Measurements from ENCODE around the gene CDK5RAP2.
"Not testable (repeated sequence)": the region's sequence is repeated elsewhere in the genome, so short reads cannot be mapped to it uniquely, and the experiment has no call there.

Gene CDK5RAP2

GRCh38 chr9:120513825-120514396 lies 66.1 kb downstream of the CDK5RAP2 start:
- DNase-seq (ENCODE audit: low spot score): no peak

- DNase-seq (ENCODE audit: low spot score): no peak
Measured at GRCh38 chr9:120510816-120511215, 69.2 kb downstream of the CDK5RAP2 start.

GRCh38 chr9:120507936-120508510 lies 71.9 kb downstream of the CDK5RAP2 start:
- no peak for DNase-seq (ENCODE audit: low spot score)

DNA sequence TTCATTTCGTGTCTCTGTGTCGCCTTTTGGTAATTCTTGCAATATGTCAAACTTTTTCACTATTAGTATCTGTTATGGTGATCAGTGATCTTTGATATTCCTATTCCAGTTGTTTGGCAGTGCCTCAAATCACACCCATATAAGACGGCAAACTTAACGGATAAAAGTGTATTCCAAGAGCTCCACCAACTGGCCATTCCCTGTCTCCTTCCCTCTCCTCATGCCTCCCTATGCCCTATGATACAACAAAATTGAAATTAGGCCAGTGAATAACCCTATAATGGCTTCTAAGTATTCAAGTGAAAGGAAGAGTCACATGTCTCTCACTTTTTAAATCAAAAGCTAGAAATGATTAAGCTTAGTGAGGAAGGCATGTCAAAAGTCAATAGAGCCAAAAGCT lies 74.8 kb downstream of the CDK5RAP2 start:
- DNase-seq (ENCODE audit: low spot score): no peak

DNA sequence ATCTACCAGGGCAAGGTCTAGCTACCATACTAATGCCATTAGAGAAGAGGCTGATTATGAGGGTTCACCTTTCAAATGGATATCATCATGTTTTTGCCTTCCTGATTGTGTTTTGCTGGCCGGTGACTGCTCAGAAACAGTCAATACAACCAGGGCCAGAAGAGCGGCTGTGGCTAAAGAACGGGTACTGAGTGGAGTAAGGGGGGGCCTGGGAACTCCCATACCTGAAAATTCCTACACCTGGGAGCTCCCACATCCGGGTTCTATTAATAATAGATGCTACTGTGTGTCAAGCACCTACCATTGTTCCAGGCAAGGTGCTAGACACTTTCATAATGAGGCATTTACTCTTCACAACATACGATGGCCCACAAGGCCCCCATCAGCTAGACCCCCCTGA lies 79.2 kb downstream of the CDK5RAP2 start:
- no peak for DNase-seq (ENCODE audit: low spot score)

DNA sequence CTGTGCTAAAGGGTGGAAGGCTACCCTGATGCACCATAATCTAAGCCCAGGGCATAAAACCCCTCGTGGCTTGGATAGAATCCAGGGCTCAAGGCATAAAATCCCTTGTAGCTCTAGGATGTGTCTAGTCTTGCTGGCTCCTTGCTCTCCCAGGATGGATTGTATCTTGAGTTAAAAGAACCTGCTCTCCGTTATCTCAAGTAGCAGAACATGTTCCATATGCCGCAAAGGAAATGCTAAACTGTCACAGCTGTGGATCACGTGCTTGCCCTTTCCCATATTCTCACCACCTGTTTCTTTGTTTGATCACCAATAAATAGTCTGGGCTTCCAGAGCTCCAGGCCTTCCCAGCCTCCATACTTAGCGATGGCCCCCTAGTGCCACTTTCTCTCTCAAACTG lies 82.1 kb downstream of the CDK5RAP2 start:
- not testable (repeated sequence) for DNase-seq (ENCODE audit: low spot score)

DNA sequence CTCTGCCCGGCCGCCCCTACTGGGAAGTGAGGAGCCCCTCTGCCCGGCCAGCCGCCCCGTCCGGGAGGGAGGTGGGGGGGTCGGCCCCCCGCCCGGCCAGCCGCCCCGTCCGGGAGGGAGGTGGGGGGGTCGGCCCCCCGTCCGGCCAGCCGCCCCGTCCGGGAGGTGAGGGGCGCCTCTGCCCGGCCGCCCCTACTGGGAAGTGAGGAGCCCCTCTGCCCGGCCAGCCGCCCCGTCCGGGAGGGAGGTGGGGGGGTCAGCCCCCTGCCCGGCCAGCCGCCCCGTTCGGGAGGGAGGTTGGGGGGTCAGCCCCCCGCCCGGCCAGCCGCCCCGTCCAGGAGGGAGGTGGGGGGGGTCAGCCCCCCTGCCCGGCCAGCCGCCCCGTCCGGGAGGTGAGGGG lies 83.5 kb downstream of the CDK5RAP2 start:
- DNase-seq (ENCODE audit: low spot score): not testable (repeated sequence)

GRCh38 chr9:120490888-120491595 lies 88.9 kb downstream of the CDK5RAP2 start:
- DNase-seq (ENCODE audit: low spot score): no peak

DNA sequence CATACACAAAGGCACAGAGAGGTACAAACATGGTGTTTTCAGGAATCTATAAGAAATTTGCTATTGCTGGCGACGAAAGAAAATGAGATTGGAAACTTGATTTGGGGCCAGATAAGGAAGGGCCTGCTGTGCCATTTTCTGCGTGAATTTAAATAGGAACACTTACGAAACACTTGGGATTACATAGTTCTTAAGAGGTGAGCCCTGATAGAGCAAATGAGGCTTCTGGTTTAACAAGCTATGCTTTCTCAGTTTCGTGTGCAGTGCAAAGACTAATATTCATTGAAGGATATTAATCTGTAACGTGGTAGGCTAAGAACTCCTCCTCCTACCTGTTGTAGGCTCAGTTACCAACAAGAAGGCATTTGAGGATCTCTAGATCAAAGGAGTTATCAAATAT lies 93.1 kb downstream of the CDK5RAP2 start:
- no peak for DNase-seq (ENCODE audit: low spot score)

GRCh38 chr9:120486347-120486746 lies 93.6 kb downstream of the CDK5RAP2 start:
- no peak for DNase-seq (ENCODE audit: low spot score)

DNA sequence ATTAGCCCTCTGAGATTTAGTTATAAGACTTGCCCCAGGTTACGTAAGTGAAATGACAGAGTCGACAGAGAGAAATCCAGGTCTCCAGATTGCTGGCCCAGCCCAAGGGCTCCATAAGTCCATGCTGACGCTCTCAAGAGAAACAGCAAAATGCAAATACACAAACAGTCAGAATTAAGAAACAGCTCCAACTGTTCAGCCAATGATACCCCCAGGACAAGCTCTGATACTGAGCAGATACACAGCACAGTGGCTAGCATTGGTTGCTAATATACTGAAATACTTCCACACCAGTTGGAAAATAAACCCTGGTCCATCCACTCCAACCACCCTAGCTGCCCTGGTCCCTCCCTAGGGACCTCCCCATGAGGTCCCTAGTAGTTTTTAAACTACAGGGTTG lies 94.2 kb downstream of the CDK5RAP2 start:
- DNase-seq (ENCODE audit: low spot score): no peak

- no peak for DNase-seq (ENCODE audit: low spot score)
Measured at GRCh38 chr9:120484162-120484561, 95.8 kb downstream of the CDK5RAP2 start.

DNA sequence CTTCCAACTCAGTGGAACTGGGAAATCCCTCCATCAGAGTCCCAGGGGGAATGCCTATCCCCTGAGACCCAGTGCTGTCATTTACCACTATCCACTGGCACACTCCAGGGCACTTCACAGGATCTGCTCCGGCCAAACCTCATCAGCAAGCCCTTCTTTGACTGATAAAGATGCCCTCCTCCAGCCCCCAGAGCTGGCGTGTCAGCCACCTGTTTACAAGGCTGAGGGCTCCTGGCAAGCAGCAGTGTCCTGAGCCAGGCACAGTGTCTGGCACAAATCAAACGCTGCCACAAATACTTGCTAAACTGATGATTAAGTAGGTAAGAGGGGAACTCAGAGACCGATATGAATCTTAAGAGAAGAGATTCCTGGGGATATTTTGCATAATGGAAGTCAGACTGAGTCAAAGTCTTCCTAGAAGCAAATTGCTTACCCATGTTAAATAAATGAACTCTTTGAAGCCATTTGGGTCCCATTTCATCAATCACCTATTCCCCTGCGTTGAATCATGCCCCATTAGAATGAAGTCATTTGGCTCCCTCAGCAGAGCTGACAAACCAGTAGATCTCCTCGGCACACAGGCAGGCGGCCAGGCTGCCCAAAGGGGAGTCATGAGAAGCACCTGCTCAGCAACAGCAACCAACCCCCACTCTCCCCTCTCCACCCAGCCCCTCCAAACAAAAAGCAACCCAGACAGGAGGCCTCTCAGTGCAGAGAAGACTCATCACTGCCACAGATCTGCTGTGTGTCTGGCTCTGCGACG lies 97.4 kb downstream of the CDK5RAP2 start:
- no peak for DNase-seq (ENCODE audit: low spot score)

DNA sequence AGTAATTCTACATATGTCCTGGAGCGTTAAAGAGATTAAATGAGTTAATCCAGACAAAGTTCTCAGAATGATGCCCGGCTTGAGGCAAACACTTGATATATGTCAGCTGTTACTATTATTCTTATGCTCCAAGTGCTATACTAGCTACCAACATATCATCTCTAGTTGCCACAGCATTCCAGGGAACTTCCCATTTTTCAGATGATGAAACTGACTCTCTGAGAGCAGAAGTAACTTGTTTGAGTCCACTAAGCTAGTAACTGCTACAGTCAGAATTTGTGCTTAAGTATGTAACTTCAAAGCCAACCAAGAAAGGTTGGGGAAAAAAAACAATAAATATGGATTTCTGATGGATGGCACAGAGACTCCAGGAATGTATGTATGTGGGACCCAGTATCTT lies 98.1 kb downstream of the CDK5RAP2 start:
- no peak for DNase-seq (ENCODE audit: low spot score)

- no peak for DNase-seq (ENCODE audit: low spot score)
Measured at GRCh38 chr9:120481248-120481647, 98.7 kb downstream of the CDK5RAP2 start.

- no peak for DNase-seq (ENCODE audit: low spot score)
Measured at GRCh38 chr9:120480707-120481106, 99.3 kb downstream of the CDK5RAP2 start.

DNA sequence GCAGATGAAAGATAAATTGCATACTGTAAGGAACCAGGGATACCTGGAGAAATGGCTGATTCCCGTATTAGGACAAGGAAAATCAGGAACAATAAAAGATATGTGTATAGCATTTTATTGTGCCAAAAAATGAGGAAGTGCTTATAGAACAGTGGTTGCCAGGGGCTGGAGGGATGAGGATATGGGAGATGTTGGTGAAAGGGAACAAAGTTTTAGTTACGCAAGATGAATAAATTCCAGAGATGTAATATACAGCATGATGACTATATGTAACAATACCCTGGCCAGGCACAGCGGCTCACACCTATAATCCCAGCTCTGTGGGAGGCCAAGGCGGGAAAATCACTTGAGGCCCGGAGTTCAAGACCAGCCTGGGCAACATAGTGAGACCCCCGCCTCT lies 101.8 kb downstream of the CDK5RAP2 start:
- DNase-seq (ENCODE audit: low spot score): no peak

DNA sequence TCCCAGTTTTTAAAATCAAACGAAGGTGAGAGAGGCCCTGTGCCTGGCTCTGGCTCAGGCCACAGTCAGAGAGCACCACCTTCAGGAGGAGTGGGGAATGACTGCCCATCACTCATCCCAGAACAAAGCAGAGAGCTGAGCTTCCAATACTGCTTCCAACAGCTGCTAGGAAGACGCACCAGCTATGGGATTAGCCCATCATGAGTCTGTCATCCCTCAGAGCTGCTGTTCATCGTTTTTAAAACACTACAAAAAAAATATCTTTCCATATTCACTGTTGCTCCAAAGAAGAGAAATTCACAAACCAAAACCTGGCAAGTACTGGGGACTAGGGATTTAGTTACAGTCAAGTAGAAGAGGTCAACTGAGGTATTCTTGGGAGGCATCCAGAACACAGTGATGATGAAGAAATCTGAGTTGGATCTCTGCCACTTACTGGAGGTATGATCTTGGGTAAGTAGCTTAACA lies 102.4 kb downstream of the CDK5RAP2 start:
- DNase-seq (ENCODE audit: low spot score): peak; percentile 3

DNA sequence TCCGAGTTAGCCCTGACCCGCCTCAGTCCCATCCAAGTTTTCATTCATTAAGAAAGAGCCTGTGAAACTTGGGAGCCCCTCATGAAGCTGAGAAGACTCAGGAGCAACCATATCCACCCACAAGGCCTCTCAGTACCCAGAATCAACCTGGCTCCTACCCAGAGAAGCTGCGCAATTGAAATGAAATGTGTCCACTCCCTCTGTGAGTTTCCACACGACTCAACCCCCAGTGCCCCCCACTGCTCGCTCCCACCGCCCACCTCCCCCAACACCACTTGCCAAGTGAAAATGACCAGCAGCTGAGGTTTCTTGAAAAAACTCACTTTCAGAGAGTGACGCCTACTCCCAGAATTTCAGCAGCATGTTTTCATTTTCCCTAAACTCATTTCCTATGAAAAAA lies 104.6 kb downstream of the CDK5RAP2 start:
- DNase-seq (ENCODE audit: low spot score): no peak

DNA sequence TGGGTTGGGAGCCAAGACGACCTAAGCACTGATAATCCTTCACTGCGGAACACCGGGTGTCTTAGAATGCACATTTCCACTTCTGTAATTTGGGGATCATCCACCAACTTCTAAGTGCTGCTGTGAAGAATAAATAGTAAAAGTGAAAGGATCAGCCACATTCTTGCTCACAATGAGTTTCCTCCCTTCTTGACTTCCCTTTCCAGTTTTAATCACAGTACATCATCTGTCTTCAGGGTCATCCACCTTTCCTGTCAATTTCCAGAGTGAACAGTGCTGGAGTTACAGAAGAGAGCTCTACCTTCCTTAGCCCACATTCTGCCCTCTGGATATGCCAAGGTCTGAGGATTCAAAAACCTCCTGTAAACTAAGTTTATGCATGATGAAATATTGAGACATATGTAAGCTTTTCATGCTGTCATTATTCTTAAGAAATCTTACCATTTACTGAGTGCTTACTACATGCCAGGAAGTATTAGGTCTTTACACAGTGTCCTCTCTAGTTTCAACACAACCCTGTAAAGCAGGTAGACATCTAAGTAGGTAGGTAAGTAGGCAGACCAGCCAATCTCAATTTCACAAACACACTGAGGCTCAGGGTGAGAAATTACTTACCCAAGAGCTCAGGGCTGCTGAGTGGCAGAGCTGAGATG lies 105.2 kb downstream of the CDK5RAP2 start:
- no peak for DNase-seq (ENCODE audit: low spot score)

DNA sequence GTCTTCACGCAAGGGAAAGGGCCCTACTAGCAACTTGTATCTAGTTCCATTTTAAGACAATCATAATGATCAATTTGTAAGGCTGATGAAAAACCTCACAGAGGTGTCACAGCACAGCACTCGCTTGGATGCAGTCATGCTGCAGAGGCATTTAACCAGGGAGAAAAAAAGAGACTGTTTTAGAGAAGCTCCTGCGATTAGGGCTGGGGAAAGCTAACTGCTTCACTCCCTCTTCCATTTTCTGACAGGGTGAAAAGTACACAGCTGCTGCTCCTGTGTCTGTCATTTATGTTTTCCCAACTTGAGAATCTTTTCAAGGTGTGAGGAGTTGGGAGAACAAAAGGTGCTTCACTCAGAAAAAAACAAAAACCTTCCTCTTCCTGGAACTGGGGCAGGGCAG lies 106.4 kb downstream of the CDK5RAP2 start:
- DNase-seq (ENCODE audit: low spot score): no peak

DNA sequence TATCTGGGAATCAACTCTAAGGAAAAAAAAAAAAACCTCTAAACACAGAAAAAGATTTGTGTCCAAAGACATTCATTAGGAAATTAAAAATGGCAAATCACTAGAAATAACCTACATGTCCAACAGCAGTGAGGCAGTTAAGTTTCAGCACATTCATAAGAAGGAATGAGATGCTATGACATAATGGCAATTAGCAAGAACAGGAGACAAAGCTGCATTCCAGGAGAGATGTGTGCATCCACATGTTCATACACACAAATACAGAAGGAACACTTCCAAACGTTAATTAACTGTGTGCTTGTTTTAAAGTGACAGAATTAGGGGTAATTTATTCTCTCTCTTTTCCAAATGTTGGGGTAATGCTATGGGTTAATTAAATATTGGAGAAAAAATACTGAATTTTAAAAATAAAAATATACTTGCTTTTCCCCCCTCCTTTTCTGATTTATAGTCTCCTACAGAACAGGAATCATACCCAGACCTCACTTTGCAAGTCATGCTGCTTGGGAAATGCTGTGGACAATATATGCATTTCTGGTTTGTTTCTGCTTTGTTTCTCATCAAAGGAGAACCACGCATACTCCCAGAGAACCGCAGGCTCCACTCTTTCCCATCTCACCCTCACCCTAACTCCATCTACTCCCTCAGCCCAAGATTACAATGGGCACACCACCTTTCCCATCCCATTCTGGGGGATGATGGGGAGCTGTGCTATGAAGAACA lies 114.1 kb downstream of the CDK5RAP2 start:
- DNase-seq (ENCODE audit: low spot score): no peak
